Endothelial cell of umbilical vein (primary cell): ENCODE measurements around the gene PLEKHH1. TPM values are rescaled to one million over a fixed set of nuclear protein-coding genes. Genes with fewer than 3 reads are reported as not detected.

Experiments used
- BruUV-seq: library from RNA; stranded (reverse); fragments of 400-500 nt; replicated peaks from 2 replicates; lab custom pipeline; 2021; lab: Mats Ljungman, UMichigan
- CTCF ChIA-PET: fragments of 300-600, 350-600 bp; sonication (Branson Sonifier 250); formaldehyde crosslinking; loops from one replicate; lab custom pipeline; 2021; ENCODE audit warnings: antibody characterized with exemption, inconsistent platforms; lab: Charles Lee
- POLR2A ChIA-PET: fragments of 300-600, 350-600 bp; sonication (Branson Sonifier 250); formaldehyde crosslinking; loops from one replicate; lab custom pipeline; 2021; ENCODE audit warnings: antibody characterized with exemption, inconsistent platforms; lab: Charles Lee
- DNase-seq: peaks from one replicate; pipeline ENCODE4 v3.0.0-alpha.2; 2011; ENCODE audit warnings: low read depth, low spot score
- FAIRE-seq: peaks from 2 replicates; lab custom pipeline; 2011; peaks lifted over from hg19 to GRCh38; lab: Jason Lieb, UNC
- H2AFZ ChIP-seq: 2 replicates; pipeline ENCODE4 v1.6.0; 2012; ENCODE audit warnings: low read depth, low read length, control low read depth, inconsistent platforms
- H3K27ac ChIP-seq: 2 replicates; pipeline ENCODE4 v1.5.1; 2011; ENCODE audit warnings: low read depth, mild to moderate bottlenecking, control low read depth, low read length, moderate library complexity; ENCODE audit not compliant: insufficient read depth
- H3K27me3 ChIP-seq, 2 experiments: 2 replicates each; pipeline versions ENCODE4 v1.6.0 to v1.6.1; 2011; ENCODE audit warnings: low read length in 2 of 2, mixed read lengths in 1 of 2; ENCODE audit not compliant: control insufficient read depth in 2 of 2, insufficient read depth in 2 of 2
- H3K36me3 ChIP-seq, 2 experiments: 2 replicates in 1 of 2; 3 replicates in 1 of 2; pipeline ENCODE4 v1.5.1; 2011; ENCODE audit warnings: low read length in 2 of 2, mild to moderate bottlenecking in 1 of 2, moderate library complexity in 1 of 2; ENCODE audit not compliant: control insufficient read depth in 2 of 2, insufficient read depth in 2 of 2; ENCODE audit errors: extremely low read depth in 1 of 2
- H3K4me1 ChIP-seq: 3 replicates; pipeline ENCODE4 v1.5.1; 2011; ENCODE audit warnings: mild to moderate bottlenecking, low read length; ENCODE audit not compliant: control insufficient read depth, insufficient read depth; ENCODE audit errors: extremely low read depth
- H3K4me2 ChIP-seq: 2 replicates; pipeline ENCODE4 v1.6.1; 2011; ENCODE audit warnings: low read length, control low read depth, mixed read lengths; ENCODE audit not compliant: insufficient read depth
- H3K4me3 ChIP-seq, 3 experiments: fragments of 200-600 bp in 1 of 3; sonication (generic), shearing (Covaris generic) in 1 of 3; replicated peaks in 1 of 3; 2 replicates each; pipeline ENCODE4 v1.5.1; 2011 to 2016; ENCODE audit warnings: control low read depth in 3 of 3, low read length in 3 of 3, mild to moderate bottlenecking in 2 of 3, inconsistent platforms in 1 of 3, low read depth in 1 of 3, moderate library complexity in 1 of 3; ENCODE audit not compliant: insufficient read depth in 1 of 3
- H3K79me2 ChIP-seq: 2 replicates; pipeline ENCODE4 v1.6.0; 2012; ENCODE audit warnings: low read length, inconsistent platforms; ENCODE audit not compliant: control insufficient read depth, insufficient read depth
- H3K9ac ChIP-seq: replicated peaks from 2 replicates; pipeline ENCODE3; 2011; ENCODE audit warnings: low read length, control low read depth; ENCODE audit not compliant: insufficient read depth; ENCODE audit errors: extremely low read depth
- H3K9me1 ChIP-seq: replicated peaks from 3 replicates; pipeline ENCODE4 v1.6.0; 2011; ENCODE audit warnings: mild to moderate bottlenecking, low read length; ENCODE audit not compliant: control insufficient read depth, insufficient read depth; ENCODE audit errors: extremely low read depth
- H3K9me3 ChIP-seq: replicated peaks from 2 replicates; pipeline ENCODE4 v1.5.1; 2012; ENCODE audit warnings: low read length, inconsistent platforms; ENCODE audit not compliant: control insufficient read depth, insufficient read depth
- H4K20me1 ChIP-seq: replicated peaks from 2 replicates; pipeline ENCODE3; 2011; ENCODE audit warnings: mild to moderate bottlenecking, low read length; ENCODE audit not compliant: control insufficient read depth, insufficient read depth; ENCODE audit errors: extremely low read depth
- EZH2 ChIP-seq: IDR thresholded peaks from 2 replicates; pipeline ENCODE4 v1.6.1; 2012; ENCODE audit warnings: borderline replicate concordance, low read depth, mild to moderate bottlenecking, moderate library complexity, low read length, inconsistent platforms; ENCODE audit not compliant: severe bottlenecking
- JUN ChIP-seq: IDR thresholded peaks from 2 replicates; pipeline ENCODE4 v1.6.1; 2011; ENCODE audit warnings: borderline replicate concordance, low read depth; ENCODE audit not compliant: insufficient read length, insufficient read depth
- MYC ChIP-seq: IDR thresholded peaks from one replicate; pipeline ENCODE4 v1.6.1; 2011; ENCODE audit warnings: mild to moderate bottlenecking, low read depth, low read length
- POLR2A ChIP-seq: IDR thresholded peaks from 2 replicates; pipeline ENCODE4 v1.6.1; 2012; ENCODE audit warnings: low read depth, mild to moderate bottlenecking, control low read depth, low read length
- dilution Hi-C: fragments of 300-500 bp; cut with MboI; formaldehyde crosslinking; loops from one replicate; pipeline ENCODE4 v1.15.0; 2019; ENCODE audit warnings: low sequenced_read_pairs; ENCODE audit not compliant: extremely low pct_ligation_motif_present
- intact Hi-C: fragments of 100-400 bp; cut with micrococcal nuclease; formaldehyde crosslinking; loops from one replicate; pipeline ENCODE4 v1.10.0; 2022
- polyA plus RNA-seq, 4 experiments: library from polyadenylated mRNA; depleted of rRNA in 3 of 4; stranded (reverse) in 3 of 4; unstranded in 1 of 4; fragments of >200 nt; gene quantifications; 2 replicates each; pipeline versions ENCODE4 v1.2.1 to v1.2.3, GENCODE V29; 2011 to 2012; ENCODE audit warnings: missing spikeins in 1 of 4
- total RNA-seq: library from RNA; stranded (reverse); gene quantifications from 2 replicates; pipeline ENCODE4 v1.2.3, GENCODE V29; 2021
- TF ChIP-seq, protein P1 (sequence below), 2 donors: IDR thresholded peaks; 1 replicate in 1 of 2; 2 replicates in 1 of 2; pipeline ENCODE4 v1.5.1; 2011; ENCODE audit warnings: low read length in 2 of 2, mild to moderate bottlenecking in 2 of 2, moderate library complexity in 2 of 2, control low read depth in 1 of 2, inconsistent platforms in 1 of 2, low read depth in 1 of 2; ENCODE audit not compliant: insufficient read depth in 1 of 2; ENCODE audit errors: extremely low read depth in 1 of 2

PLEKHH1 gene
- total and polyA plus RNA-seq, 2 donors (not counting 3 experiments of a cell fraction or from before 2014, with no cell fraction given): 0.17 to 0.71 TPM

DNA sequence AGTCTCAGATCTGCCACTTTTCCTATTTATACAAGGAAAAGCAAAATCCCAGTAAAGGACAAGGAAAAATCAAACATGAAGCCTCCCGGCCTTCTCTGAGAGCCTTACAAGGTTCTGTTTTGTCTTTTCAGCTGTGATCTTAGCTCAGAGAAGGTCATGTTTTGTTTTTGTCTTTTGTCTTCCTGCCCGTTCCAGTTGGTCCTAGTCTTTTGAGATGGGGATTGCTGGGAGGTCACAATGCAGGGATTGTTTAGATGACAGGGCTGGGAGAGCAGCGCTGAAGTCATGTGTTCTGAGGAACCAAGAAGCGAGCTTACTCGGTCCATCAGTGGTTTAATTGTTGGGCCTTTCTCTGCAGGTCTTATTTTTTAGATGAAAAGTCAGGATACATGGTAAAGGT lies 6.0 kb downstream of the PLEKHH1 start:
- Histone ChIP-seq H4K20me1 (no peaks in the 10 kb centered on the region), H3K9ac (no peak overlapping the region), H3K27me3 (peaks cover 27 to 30% of the 10 kb centered on the region in 2 experiments), H3K4me2 (no peak overlapping the region), H3K9me3 (no peaks in the 10 kb centered on the region), H3K79me2 (no peaks in the 10 kb centered on the region), H3K36me3 (no peaks in the 10 kb centered on the region), H2AFZ (no peak overlapping the region), H3K4me1 (peaks cover 6% of the 10 kb centered on the region), H3K4me3 (no peak overlapping the region), H3K27ac (no peak overlapping the region), H3K9me1 (no peaks in the 10 kb centered on the region)
- DNase-seq (no peak), FAIRE-seq (no peak)
- dilution Hi-C loops (no loop called here), intact Hi-C loops (no loop called here)
- TF ChIP-seq POLR2A (no peak), MYC (no peak), JUN (no peak), EZH2 (no peak)
- TF ChIP-seq, protein P1, sequence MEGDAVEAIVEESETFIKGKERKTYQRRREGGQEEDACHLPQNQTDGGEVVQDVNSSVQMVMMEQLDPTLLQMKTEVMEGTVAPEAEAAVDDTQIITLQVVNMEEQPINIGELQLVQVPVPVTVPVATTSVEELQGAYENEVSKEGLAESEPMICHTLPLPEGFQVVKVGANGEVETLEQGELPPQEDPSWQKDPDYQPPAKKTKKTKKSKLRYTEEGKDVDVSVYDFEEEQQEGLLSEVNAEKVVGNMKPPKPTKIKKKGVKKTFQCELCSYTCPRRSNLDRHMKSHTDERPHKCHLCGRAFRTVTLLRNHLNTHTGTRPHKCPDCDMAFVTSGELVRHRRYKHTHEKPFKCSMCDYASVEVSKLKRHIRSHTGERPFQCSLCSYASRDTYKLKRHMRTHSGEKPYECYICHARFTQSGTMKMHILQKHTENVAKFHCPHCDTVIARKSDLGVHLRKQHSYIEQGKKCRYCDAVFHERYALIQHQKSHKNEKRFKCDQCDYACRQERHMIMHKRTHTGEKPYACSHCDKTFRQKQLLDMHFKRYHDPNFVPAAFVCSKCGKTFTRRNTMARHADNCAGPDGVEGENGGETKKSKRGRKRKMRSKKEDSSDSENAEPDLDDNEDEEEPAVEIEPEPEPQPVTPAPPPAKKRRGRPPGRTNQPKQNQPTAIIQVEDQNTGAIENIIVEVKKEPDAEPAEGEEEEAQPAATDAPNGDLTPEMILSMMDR (IDR thresholded peaks at IDR 0.05; ENCODE audit: extremely low read depth in 1 of 2, insufficient read depth in 1 of 2, low read depth in 1 of 2, low read length in 2 of 2): no peak
- no TSS peak for BruUV-seq
- ChIA-PET POLR2A (no interaction called here), CTCF (interaction anchor here (0.6 to 3.0 kb wide), 7 partner anchors 8 to 128 kb away, joined by 3 to 18 read pairs (median 4); no protein-coding TSS in a partner anchor)
